Measurements from ENCODE around the gene ZNF431. TPM values are rescaled to one million over a fixed set of nuclear protein-coding genes. Genes with fewer than 3 reads are reported as not detected.

ZNF431 gene
- 10 to 100 TPM; 16.0 to 20.2 TPM for total RNA-seq

DNA sequence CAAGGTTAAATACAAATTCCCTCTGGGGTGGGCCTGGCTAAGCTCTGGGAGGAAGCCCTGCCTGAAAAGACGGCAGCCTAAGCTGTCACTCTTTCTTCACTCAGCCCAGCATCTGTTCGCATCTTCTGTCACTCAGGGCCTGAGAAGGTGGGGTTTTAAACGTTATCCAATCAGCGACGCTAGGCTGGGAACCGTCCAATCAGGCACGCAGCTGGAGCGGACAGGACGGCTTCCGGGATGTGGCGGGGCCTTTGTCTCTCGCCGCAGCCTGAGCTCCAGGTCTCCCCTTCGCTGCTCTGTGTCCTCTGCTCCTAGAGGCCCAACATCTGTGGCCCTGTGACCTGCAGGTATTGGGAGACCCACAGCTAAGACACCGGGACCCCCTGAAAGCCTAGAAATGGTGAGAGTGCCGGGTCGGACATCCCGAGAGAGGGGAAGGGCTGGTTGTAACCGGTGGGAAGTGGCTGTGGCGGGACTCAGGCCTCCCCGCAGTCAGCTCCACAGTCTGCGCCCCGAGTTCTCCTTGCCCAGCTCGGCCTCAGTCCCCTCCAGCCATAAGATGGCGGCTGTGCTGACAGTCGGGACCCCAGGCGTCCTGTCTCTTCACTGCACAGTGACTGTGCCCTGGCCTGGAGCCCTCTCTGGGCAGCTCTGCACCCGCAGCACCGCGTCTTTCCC lies at the start of gene ZNF431:
Gene ZNF431, plus strand, starts transcription at position 254 of the 678 bp plus-strand sequence. Its CDS starts 144 bp downstream, at position 398.
- Mint-ChIP-seq H3K36me3 (peaks cover 41% of the 10 kb centered on the region), H3K27ac (peak within 1 kb of the TSS; percentile 95), H3K9me3 (peaks cover 11% of the 10 kb centered on the region), H3K4me1 (peaks cover 34% of the 10 kb centered on the region), H3K4me3 (peak within 1 kb of the TSS; percentile 99), H3K27me3 (no peaks in the 10 kb centered on the region)
- peak; percentile 87 for DNase-seq

DNA sequence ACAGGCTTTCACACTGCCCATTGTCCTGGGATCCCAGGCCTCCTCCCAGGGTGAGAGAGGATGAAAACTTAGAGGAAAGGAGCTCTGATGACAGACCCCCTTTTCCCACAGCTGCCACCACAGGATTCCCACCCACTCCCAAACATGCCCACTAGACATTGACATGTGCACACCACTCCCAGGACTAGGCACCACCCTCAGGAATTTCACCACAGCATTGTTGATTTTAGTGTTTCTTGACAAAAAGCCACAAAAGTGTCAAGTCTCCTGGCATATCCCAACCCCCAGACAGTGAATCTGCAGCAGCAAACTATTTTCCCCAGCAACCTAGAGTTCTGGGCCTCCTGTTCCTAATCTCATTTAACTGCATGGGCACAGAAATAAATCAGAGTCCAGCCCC lies 49.7 kb upstream of the ZNF431 start:
- Mint-ChIP-seq H3K4me1 (peaks cover 2% of the 10 kb centered on the region), H3K4me3 (no peak overlapping the region), H3K9me3 (no peaks in the 10 kb centered on the region), H3K36me3 (peaks cover 49% of the 10 kb centered on the region), H3K27ac (no peak overlapping the region), H3K27me3 (no peaks in the 10 kb centered on the region)
- DNase-seq = no peak

DNA sequence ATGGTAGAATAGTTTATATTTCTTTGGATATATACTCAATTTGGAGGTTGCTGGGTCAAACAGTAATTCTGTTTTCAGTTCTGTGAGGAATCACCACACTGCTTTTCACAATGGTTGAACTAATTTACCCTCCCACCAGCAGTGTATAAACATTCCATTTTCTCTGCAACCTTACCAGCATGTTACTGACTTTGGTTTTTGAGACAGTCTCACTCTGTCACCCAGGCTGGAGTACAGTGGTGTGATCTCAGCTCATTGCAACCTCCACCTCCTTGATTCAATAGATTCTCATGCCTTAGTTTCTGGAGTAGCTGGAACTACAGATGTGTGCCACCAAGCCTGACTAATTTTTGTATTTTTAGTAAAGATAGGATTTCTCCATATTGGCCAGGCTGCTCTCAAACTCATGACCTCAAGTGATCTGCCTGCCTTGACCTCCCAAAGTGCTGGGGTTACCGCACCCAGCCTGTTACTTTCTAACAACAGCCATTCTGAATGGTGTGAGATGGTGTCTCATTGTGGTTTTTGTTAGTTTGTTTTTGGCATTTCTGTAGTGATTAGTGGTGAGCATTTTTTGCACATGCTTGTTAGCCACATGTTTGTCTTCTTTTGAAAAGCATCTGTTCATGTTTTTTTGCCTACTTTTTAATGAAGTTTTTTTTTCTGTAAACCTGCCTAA lies 47.4 kb upstream of the ZNF431 start:
- Mint-ChIP-seq H3K4me1 (peaks cover 2% of the 10 kb centered on the region), H3K27me3 (no peaks in the 10 kb centered on the region), H3K9me3 (no peaks in the 10 kb centered on the region), H3K4me3 (no peak overlapping the region), H3K27ac (no peak overlapping the region), H3K36me3 (peaks cover 47% of the 10 kb centered on the region)
- no peak for DNase-seq

DNA sequence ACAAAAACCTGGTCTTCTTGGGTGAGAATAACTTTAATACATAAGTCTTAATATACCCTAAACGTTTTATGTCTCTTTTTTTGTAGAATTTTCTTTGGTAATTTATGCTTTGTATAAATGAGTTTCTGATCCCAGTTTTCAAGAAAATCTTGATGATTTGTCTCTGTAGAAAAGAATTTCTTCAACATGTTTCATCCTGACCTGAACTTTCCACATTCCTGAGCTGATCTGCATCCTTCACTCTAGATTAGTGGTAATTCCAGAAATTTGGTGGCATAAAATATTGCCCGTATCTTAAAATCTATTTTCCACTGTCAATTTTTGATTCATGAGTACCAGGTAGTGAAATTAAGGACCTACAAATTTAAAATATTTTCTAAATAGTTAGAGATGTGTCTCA lies 43.5 kb upstream of the ZNF431 start:
- Mint-ChIP-seq H3K9me3 (no peaks in the 10 kb centered on the region), H3K27ac (no peak overlapping the region), H3K4me1 (no peaks in the 10 kb centered on the region), H3K36me3 (peaks cover 48% of the 10 kb centered on the region), H3K27me3 (no peaks in the 10 kb centered on the region), H3K4me3 (no peak overlapping the region)
- no peak for DNase-seq

DNA sequence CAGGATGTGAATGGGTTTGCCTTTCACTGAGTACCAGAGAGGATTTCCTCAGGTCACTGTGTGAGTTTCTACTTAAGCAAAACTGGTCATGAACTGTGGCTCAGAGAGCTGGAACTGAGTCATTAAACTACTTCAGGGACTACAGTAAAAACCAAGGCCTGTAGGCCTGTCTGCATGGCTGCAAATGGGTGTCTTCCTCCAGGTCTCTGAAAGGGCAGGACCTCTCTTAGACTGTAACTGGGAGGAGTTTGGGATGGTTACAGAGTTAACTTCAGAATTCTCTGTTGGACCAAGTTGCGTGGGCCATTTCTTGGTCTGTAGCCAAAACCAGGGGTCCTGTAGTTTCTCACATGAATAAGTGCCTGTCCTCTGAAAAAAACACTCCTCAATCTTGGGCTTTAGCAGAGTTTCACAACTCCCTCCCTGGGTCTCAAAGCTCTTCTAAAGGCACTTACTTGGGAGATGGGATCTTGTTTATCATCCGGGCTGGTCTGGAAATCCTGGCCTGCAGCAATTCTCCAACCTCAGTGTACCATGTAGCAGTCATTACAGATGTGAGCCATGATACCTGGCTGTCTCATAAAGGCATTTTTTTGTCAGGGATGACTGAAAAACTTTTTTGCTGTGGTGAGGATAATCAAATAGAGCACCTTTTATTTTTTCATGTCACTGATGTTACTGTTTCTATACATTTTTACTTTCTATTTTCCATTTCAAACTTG lies 40.2 kb upstream of the ZNF431 start:
- no peak overlapping the region for H3K27ac Mint-ChIP-seq
- no peaks in the 10 kb centered on the region for H3K4me1 Mint-ChIP-seq
- DNase-seq = no peak
- H3K36me3 Mint-ChIP-seq = peaks cover 52% of the 10 kb centered on the region
- H3K27me3 Mint-ChIP-seq = no peaks in the 10 kb centered on the region
- no peaks in the 10 kb centered on the region for H3K9me3 Mint-ChIP-seq
- H3K4me3 Mint-ChIP-seq = no peak overlapping the region

DNA sequence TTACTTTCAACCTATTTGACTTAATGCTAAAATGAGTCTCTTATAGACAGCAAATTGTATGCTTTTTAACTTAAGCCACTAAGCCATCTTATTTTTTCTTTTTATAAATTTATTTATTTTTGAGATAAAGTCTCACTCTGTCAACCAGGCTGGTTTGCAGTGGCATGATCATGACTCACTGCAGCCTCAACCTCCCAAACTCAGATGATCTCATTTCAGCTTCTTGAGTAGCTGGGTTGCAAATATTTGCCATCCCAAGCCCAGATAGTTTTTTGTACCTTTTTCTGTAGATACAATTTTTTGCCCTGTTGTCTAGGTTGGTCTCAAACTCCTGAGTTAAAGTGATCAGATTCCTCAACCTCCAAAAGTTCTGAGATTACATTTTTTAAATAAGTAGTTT lies 32.7 kb upstream of the ZNF431 start:
- Mint-ChIP-seq H3K4me3 (no peak overlapping the region), H3K36me3 (peaks cover 81% of the 10 kb centered on the region), H3K27ac (no peak overlapping the region), H3K9me3 (peaks cover 32% of the 10 kb centered on the region), H3K4me1 (no peaks in the 10 kb centered on the region), H3K27me3 (no peaks in the 10 kb centered on the region)
- no peak for DNase-seq

DNA sequence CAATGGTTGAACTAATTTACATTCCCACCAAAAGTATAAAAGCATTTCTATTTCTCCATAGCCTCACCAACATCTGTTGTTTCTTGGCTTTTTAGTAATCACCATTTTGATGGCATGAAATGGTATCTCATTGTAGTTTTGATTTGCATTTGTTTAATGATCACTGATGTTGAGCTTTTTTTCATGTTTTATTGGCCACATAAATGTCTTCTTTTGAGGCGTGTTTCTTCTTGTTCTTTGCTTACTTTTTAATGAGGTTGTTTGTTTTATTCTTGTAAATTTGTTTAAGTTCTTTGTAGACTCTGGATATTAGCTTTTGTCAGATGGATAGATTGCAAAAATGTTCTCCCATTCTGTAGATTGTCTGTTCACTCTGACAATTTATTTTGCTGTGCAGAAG lies 31.7 kb upstream of the ZNF431 start:
- Mint-ChIP-seq H3K4me3 (no peak overlapping the region), H3K4me1 (no peaks in the 10 kb centered on the region), H3K27me3 (no peaks in the 10 kb centered on the region), H3K36me3 (peaks cover 83% of the 10 kb centered on the region), H3K27ac (no peak overlapping the region), H3K9me3 (peaks cover 40% of the 10 kb centered on the region)
- DNase-seq = no peak

DNA sequence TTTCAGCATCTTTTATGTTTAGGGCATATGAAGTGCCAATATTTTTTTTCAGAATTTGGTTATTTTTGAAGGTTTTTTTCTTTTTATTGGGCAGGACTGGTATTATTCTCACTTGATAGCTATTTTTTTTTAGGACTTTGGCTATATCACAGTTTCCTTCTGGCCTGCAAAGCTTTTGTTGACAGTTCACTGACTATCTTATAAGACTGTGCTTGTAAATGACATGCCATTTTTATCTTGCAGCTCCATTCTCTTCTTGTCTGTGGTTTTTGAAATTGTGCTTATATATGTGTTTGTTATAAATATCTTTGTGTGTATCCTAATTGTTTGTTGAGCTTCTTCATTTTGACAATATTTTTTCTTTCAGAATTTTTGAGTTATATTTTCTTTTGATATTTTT lies 26.4 kb upstream of the ZNF431 start:
- peaks cover 54% of the 10 kb centered on the region for H3K9me3 Mint-ChIP-seq
- H3K27me3 Mint-ChIP-seq = no peaks in the 10 kb centered on the region
- H3K36me3 Mint-ChIP-seq = peaks cover 89% of the 10 kb centered on the region
- H3K27ac Mint-ChIP-seq = no peak overlapping the region
- H3K4me3 Mint-ChIP-seq = no peak overlapping the region
- DNase-seq = no peak
- peaks cover 3% of the 10 kb centered on the region for H3K4me1 Mint-ChIP-seq

DNA sequence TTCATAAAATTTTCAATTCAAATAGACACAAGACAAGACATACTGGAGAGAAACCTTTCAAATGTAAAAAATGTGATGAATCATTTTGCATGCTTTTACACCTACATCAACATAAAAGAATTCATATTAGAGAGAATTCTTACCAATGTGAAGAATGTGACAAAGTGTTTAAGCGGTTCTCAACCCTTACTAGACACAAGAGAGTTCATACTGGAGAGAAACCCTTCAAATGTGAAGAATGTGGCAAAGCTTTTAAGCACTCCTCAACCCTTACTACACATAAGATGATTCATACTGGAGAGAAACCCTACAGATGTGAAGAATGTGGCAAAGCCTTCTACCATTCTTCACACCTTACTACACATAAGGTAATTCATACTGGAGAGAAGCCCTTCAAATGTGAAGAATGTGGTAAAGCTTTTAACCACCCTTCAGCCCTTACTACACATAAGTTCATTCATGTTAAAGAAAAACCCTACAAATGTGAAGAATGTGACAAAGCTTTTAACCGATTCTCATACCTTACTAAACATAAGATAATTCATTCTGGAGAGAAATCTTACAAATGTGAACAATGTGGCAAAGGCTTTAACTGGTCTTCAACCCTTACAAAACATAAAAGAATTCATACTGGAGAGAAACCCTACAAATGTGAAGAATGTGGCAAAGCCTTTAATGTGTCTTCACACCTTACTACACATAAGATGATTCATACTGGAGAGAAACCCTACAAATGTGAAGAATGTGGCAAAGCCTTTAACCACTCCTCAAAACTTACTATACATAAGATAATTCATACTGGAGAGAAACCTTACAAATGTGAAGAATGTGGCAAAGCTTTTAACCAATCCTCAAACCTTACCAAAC lies 24.6 kb upstream of the ZNF431 start:
- Mint-ChIP-seq H3K27ac (no peak overlapping the region), H3K27me3 (no peaks in the 10 kb centered on the region), H3K4me3 (no peak overlapping the region), H3K4me1 (peaks cover 3% of the 10 kb centered on the region), H3K36me3 (peaks cover 71% of the 10 kb centered on the region), H3K9me3 (peaks cover 41% of the 10 kb centered on the region)
- no peak for DNase-seq

DNA sequence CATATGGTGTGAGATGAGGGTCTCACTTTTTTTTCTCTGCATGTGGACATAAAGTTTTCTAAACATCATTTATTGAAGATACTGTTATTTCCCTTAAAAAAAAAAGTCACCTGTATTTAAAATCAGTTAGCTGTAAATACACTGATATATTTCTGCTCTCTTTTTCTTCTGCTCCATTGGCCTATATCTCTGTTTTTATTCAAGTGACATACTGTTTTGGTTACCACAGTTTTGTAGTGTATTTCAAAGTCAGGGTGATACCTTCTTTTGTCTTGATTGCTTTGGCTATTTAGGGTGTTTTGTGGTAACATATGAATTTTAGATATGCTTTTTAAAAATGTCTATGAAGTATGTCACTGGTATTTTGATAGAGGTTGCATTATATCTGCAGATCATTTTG lies 15.8 kb upstream of the ZNF431 start:
- no peak for DNase-seq
- Mint-ChIP-seq H3K4me1 (no peaks in the 10 kb centered on the region), H3K9me3 (peaks cover 12% of the 10 kb centered on the region), H3K4me3 (no peak overlapping the region), H3K36me3 (peaks cover 7% of the 10 kb centered on the region), H3K27ac (no peak overlapping the region), H3K27me3 (no peaks in the 10 kb centered on the region)

DNA sequence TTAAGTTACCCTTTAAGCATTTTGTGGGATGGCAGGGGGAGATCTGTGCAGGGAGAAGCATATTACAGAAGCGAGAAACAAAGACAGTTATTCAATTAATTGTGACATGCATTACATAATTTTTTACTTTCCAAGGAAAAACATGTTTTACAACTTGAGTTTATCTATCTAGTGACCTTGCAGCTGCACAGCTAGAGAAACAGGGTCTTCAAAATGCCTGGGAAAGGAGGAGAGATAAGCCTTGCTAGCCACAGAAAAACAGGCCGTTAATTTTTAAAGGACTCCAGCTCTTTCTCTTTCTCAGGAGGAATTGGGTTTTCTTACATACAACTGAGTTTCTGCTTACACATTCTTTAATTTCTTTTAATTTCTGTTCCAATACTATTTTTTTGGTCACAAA lies 14.8 kb upstream of the ZNF431 start:
- Mint-ChIP-seq H3K27ac (no peak overlapping the region), H3K4me1 (no peaks in the 10 kb centered on the region), H3K36me3 (peaks cover 7% of the 10 kb centered on the region), H3K4me3 (no peak overlapping the region), H3K27me3 (no peaks in the 10 kb centered on the region), H3K9me3 (peaks cover 12% of the 10 kb centered on the region)
- DNase-seq = no peak

DNA sequence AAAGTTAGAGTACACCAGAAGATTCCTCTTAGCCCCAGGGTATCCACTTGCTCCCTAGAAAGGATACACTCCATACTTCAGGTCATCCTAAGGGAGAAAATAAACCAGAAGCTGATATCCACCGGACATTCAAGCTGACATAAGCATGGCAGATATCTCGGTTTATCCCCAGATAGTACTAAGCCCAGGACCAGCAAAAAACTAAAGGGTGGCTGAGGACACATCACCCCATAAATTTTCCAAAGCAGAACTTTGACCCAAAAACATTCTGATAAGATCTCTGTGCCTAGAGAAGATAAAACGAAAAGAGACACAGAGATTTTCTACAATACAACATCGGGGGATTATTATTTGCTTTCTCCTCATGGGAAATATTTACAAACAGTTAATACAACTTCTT lies 13.9 kb upstream of the ZNF431 start:
- Mint-ChIP-seq H3K9me3 (peaks cover 12% of the 10 kb centered on the region), H3K36me3 (peaks cover 4% of the 10 kb centered on the region), H3K27ac (no peak overlapping the region), H3K4me1 (no peaks in the 10 kb centered on the region), H3K27me3 (no peaks in the 10 kb centered on the region), H3K4me3 (no peak overlapping the region)
- DNase-seq = no peak

DNA sequence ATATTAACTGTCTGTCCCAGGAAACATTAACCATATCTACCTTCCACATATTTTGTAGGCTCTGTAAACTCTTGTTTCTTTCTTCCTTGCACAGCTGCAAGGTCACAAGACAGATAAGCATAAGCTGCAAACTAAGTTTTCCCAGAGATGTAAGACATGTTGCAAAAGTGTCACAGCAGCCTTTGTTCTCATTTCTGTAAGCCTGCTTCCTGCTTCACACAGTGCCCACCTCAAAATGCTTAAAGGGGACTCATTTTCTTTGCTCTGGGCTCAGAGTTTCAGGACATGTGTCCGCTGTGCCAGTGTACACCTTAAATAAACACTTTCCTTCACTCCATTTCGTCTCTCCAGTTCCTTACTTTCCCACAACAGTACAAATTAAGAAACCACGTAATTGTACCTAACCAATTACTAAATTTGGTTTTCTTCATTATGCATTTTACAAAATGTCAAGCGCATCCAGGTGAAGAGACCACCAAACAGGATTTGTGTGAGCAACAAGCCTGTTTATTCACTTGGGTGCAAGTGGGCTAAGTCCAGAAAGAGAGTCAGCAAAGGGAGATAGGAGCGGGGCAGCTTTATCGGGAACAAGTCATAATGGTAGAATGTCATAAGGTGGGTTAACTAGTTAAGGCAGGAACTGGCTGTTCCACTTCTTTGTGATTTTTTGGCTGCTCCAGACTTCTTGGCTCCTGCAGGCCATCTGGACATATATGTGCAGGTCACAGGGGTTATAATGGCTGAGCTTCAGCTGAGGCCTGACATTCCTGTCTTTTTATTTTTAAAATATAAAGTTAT lies 12.7 kb upstream of the ZNF431 start:
- Mint-ChIP-seq H3K27me3 (no peaks in the 10 kb centered on the region), H3K36me3 (peaks cover 4% of the 10 kb centered on the region), H3K4me1 (no peaks in the 10 kb centered on the region), H3K4me3 (no peak overlapping the region), H3K9me3 (peaks cover 12% of the 10 kb centered on the region), H3K27ac (no peak overlapping the region)
- DNase-seq = no peak

DNA sequence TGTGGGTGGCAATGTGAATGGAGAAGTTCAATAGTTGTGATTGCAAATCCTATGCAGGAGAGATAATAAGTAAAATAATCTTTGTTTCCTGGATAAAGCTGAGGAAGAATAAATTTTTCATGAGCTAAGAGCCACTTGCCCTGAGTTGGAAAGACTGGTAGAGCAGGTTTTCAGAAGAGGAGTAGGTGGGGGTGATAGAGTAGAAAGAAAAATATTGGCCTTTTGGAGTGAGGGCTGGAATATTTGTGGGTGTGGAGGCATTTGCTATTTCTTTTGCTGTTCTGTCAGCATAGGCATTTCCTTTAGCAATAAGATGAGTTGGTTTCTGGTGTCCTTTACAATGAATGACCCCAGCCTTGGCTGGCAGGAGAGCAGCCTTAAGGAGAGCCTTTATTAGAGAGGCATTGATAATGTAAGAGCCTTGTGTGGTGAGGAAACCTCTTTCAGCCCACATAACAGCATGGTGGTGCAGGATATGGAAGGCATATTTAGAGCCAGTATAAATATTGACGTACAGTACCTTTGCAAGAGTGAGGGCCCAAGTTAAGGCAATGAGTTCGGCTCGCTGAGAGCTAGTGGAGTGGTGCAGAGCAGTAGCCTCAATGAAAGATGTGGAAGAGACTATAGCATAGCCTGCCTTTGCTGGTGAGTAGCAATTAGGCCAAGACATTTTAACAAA lies 11.6 kb upstream of the ZNF431 start:
- H3K4me1 Mint-ChIP-seq = no peaks in the 10 kb centered on the region
- H3K27ac Mint-ChIP-seq = no peak overlapping the region
- DNase-seq = no peak
- H3K9me3 Mint-ChIP-seq = peaks cover 11% of the 10 kb centered on the region
- peaks cover 4% of the 10 kb centered on the region for H3K36me3 Mint-ChIP-seq
- H3K27me3 Mint-ChIP-seq = peaks cover 3% of the 10 kb centered on the region
- no peak overlapping the region for H3K4me3 Mint-ChIP-seq
